Activated CD4-positive, alpha-beta T cell treated with anti-CD3 and anti-CD28 coated beads, Interleukin-2, amount 10 ng/mL, durations not matched to agents 7 days and 5 days (primary cell): ENCODE results near the gene VSIG10L. TPM values are rescaled to one million over a fixed set of nuclear protein-coding genes. Genes with fewer than 3 reads are reported as not detected.

Experiments
- CTCF ChIA-PET: fragments of 350-600 bp; sonication (Branson Sonifier 250); formaldehyde crosslinking; loops from one replicate; lab custom pipeline; 2021; ENCODE audit warnings: antibody characterized with exemption; lab: Charles Lee
- POLR2A ChIA-PET: fragments of 350-600 bp; sonication (Branson Sonifier 250); formaldehyde crosslinking; loops from one replicate; lab custom pipeline; 2021; ENCODE audit warnings: antibody characterized with exemption; lab: Charles Lee
- DNase-seq: peaks from one replicate; pipeline ENCODE4 v3.0.0-alpha.2; 2020
- H3K27ac Mint-ChIP-seq: one replicate; pipeline ENCODE4 v1.8.0; 2021; ENCODE audit warnings: mild to moderate bottlenecking, moderate library complexity, mixed read lengths
- H3K27me3 Mint-ChIP-seq: one replicate; pipeline ENCODE4 v1.8.0; 2021; ENCODE audit warnings: mixed read lengths
- H3K36me3 Mint-ChIP-seq: one replicate; pipeline ENCODE4 v1.8.0; 2021; ENCODE audit warnings: low read depth, mixed read lengths
- H3K4me1 Mint-ChIP-seq: one replicate; pipeline ENCODE4 v1.8.0; 2021; ENCODE audit warnings: mixed read lengths
- H3K4me3 Mint-ChIP-seq: one replicate; pipeline ENCODE4 v1.8.0; 2021; ENCODE audit warnings: mild to moderate bottlenecking, moderate library complexity, mixed read lengths
- H3K9me3 Mint-ChIP-seq: one replicate; pipeline ENCODE4 v1.8.0; 2021; ENCODE audit warnings: mixed read lengths
- total RNA-seq, 2 experiments: library from RNA; stranded (reverse); gene quantifications; one replicate each; pipeline ENCODE4 v1.2.3, GENCODE V29; 2021

Gene VSIG10L
- total RNA-seq, 2 experiments from 2014 or later: 0.99 to 1.2 TPM

- H3K9me3 Mint-ChIP-seq: peaks cover 4% of the 10 kb centered on the region
Observed at GRCh38 chr19:51371186-51371690, 29.3 kb upstream of the VSIG10L start.

GRCh38 chr19:51370230-51370629 lies 28.3 kb upstream of the VSIG10L start:
- POLR2A ChIA-PET: no interaction called here
- CTCF ChIA-PET: interaction anchor here (1.3 kb wide), 1 partner anchor 31 kb away, joined by 3 read pairs; no protein-coding TSS in a partner anchor

More at GRCh38 chr19:51371186-51371690, 29.3 kb upstream of the VSIG10L start:
- no peak for DNase-seq
- Mint-ChIP-seq H3K4me1 (peaks cover 84% of the 10 kb centered on the region), H3K4me3 (peak overlapping the region; percentile 69), H3K36me3 (peaks cover 9% of the 10 kb centered on the region), H3K27me3 (no peaks in the 10 kb centered on the region), H3K27ac (peak overlapping the region; percentile 95)
- CTCF ChIA-PET: interaction anchor here (0.6 to 1.3 kb wide), 2 partner anchors 32 to 66 kb away, joined by 3 read pairs; no protein-coding TSS in a partner anchor
- POLR2A ChIA-PET: no interaction called here

GRCh38 chr19:51368366-51369282 lies 26.7 kb upstream of the VSIG10L start, which contains the start of gene CLDND2:
TSS of gene CLDND2 (minus strand) at chr19:51369003. CDS start at chr19:51368577, 426 bp downstream.
- Mint-ChIP-seq H3K27me3 (no peaks in the 10 kb centered on the region), H3K9me3 (peaks cover 4% of the 10 kb centered on the region), H3K27ac (peak within 1 kb of the TSS; percentile 95), H3K36me3 (peaks cover 9% of the 10 kb centered on the region), H3K4me3 (peak within 1 kb of the TSS; percentile 99), H3K4me1 (peaks cover 76% of the 10 kb centered on the region)
- ChIA-PET CTCF (interaction anchor here (0.9 to 1.7 kb wide), 5 partner anchors 10 to 68 kb away, joined by 3 to 13 read pairs (median 4); no protein-coding TSS in a partner anchor), POLR2A (no interaction called here)
- DNase-seq: no peak

More at GRCh38 chr19:51370230-51370629, 28.3 kb upstream of the VSIG10L start:
- Mint-ChIP-seq H3K27ac (peak overlapping the region; percentile 95), H3K9me3 (peaks cover 4% of the 10 kb centered on the region), H3K4me1 (peaks cover 78% of the 10 kb centered on the region), H3K27me3 (no peaks in the 10 kb centered on the region), H3K4me3 (peak overlapping the region; percentile 69), H3K36me3 (peaks cover 9% of the 10 kb centered on the region)
- DNase-seq: no peak

- Mint-ChIP-seq H3K27ac (peak overlapping the region; percentile 95), H3K36me3 (peaks cover 7% of the 10 kb centered on the region), H3K4me3 (peak overlapping the region; percentile 99), H3K27me3 (no peaks in the 10 kb centered on the region), H3K9me3 (peaks cover 1% of the 10 kb centered on the region), H3K4me1 (peaks cover 75% of the 10 kb centered on the region)
- ChIA-PET CTCF (interaction anchor here (0.5 to 1.7 kb wide), 8 partner anchors 9 to 247 kb away, joined by 3 to 13 read pairs (median 4); no protein-coding TSS in a partner anchor), POLR2A (interaction anchor here (0.8 to 1.2 kb wide), 2 partner anchors 24 to 27 kb away, joined by 3 to 13 read pairs; no protein-coding TSS in a partner anchor)
- peak; percentile 96 for DNase-seq
Observed at GRCh38 chr19:51367565-51368365, 25.8 kb upstream of the VSIG10L start.

- Mint-ChIP-seq H3K4me1 (peaks cover 75% of the 10 kb centered on the region), H3K4me3 (peak overlapping the region; percentile 99), H3K9me3 (no peaks in the 10 kb centered on the region), H3K36me3 (peaks cover 5% of the 10 kb centered on the region), H3K27ac (peak overlapping the region; percentile 95), H3K27me3 (no peaks in the 10 kb centered on the region)
- DNase-seq: no peak
- POLR2A ChIA-PET: interaction anchor here (0.8 to 1.2 kb wide), 2 partner anchors 24 to 27 kb away, joined by 3 to 13 read pairs; no protein-coding TSS in a partner anchor
- CTCF ChIA-PET: interaction anchor here (0.8 to 1.7 kb wide), 6 partner anchors 9 to 54 kb away, joined by 3 to 13 read pairs (median 4); no protein-coding TSS in a partner anchor
Observed at GRCh38 chr19:51367255-51367564, 25.3 kb upstream of the VSIG10L start.

GRCh38 chr19:51366389-51367254 lies 24.7 kb upstream of the VSIG10L start:
- DNase-seq: peak; percentile 97
- ChIA-PET CTCF (interaction anchor here (1.2 to 1.7 kb wide), 4 partner anchors 17 to 28 kb away, joined by 4 to 13 read pairs (median 8); no protein-coding TSS in a partner anchor), POLR2A (interaction anchor here (0.8 to 1.3 kb wide), 3 partner anchors 23 to 29 kb away, joined by 3 to 13 read pairs (median 6); no protein-coding TSS in a partner anchor)
- peaks cover 5% of the 10 kb centered on the region for H3K36me3 Mint-ChIP-seq
- H3K9me3 Mint-ChIP-seq: no peaks in the 10 kb centered on the region
- H3K4me1 Mint-ChIP-seq: peaks cover 73% of the 10 kb centered on the region
- peak overlapping the region; percentile 99 for H3K4me3 Mint-ChIP-seq
- H3K27me3 Mint-ChIP-seq: no peaks in the 10 kb centered on the region
- H3K27ac Mint-ChIP-seq: peak overlapping the region; percentile 95

GRCh38 chr19:51365965-51366388 lies 24.0 kb upstream of the VSIG10L start, which contains the start of gene ETFB:
TSS of gene ETFB (minus strand) at chr19:51366388. CDS start at chr19:51366326, 62 bp downstream.
- CTCF ChIA-PET: interaction anchor here (1.3 to 1.8 kb wide), 2 partner anchors 27 kb away, joined by 3 to 6 read pairs; no protein-coding TSS in a partner anchor

GRCh38 chr19:51365211-51365964 lies 23.4 kb upstream of the VSIG10L start:
- Mint-ChIP-seq H3K27ac (peak overlapping the region; percentile 95), H3K9me3 (no peaks in the 10 kb centered on the region), H3K27me3 (no peaks in the 10 kb centered on the region), H3K4me3 (peak overlapping the region; percentile 99), H3K4me1 (peaks cover 61% of the 10 kb centered on the region), H3K36me3 (peaks cover 5% of the 10 kb centered on the region)
- peak; percentile 30 for DNase-seq
- CTCF ChIA-PET: interaction anchor here (1.3 to 1.8 kb wide), 2 partner anchors 26 to 27 kb away, joined by 3 to 6 read pairs; no protein-coding TSS in a partner anchor
- POLR2A ChIA-PET: interaction anchor here (1.3 kb wide), 1 partner anchor 30 kb away, joined by 6 read pairs; no protein-coding TSS in a partner anchor

More at GRCh38 chr19:51365965-51366388, 24.0 kb upstream of the VSIG10L start, which contains the start of gene ETFB:
- Mint-ChIP-seq H3K9me3 (no peaks in the 10 kb centered on the region), H3K36me3 (peaks cover 5% of the 10 kb centered on the region), H3K27ac (peak within 1 kb of the TSS; percentile 95), H3K27me3 (no peaks in the 10 kb centered on the region), H3K4me1 (peaks cover 67% of the 10 kb centered on the region), H3K4me3 (peak within 1 kb of the TSS; percentile 99)
- POLR2A ChIA-PET: interaction anchor here (1.3 kb wide), 1 partner anchor 29 kb away, joined by 6 read pairs; no protein-coding TSS in a partner anchor
- no peak for DNase-seq

- H3K27me3 Mint-ChIP-seq: no peaks in the 10 kb centered on the region
- no peak for DNase-seq
- no peak overlapping the region for H3K27ac Mint-ChIP-seq
- H3K36me3 Mint-ChIP-seq: peaks cover 2% of the 10 kb centered on the region
- ChIA-PET POLR2A (interaction anchor here (0.5 kb wide), 1 partner anchor 82 kb away, joined by 4 read pairs; no protein-coding TSS in a partner anchor), CTCF (interaction anchor here (1.8 kb wide), 1 partner anchor 28 kb away, joined by 3 read pairs; no protein-coding TSS in a partner anchor)
- H3K4me1 Mint-ChIP-seq: peaks cover 58% of the 10 kb centered on the region
- no peaks in the 10 kb centered on the region for H3K9me3 Mint-ChIP-seq
- H3K4me3 Mint-ChIP-seq: peak overlapping the region; percentile 46
Observed at GRCh38 chr19:51364200-51365106, 22.5 kb upstream of the VSIG10L start.
